Vagina (tissue), 2 donors: ENCODE measurements around the gene PAPSS1.
"Not testable (repeated sequence)": the region's sequence is repeated elsewhere in the genome, so short reads cannot be mapped to it uniquely, and the experiment has no call there.

Experiments used
- POLR2A ChIP-seq, 2 donors: fragments of 450-650 bp; IDR thresholded peaks; one replicate each; pipeline ENCODE4 v1.6.1; 2017; ENCODE audit warnings: antibody characterized with exemption in 2 of 2, mild to moderate bottlenecking in 2 of 2, moderate library complexity in 2 of 2
- POLR2AphosphoS5 ChIP-seq, 2 donors: sonication (generic); formaldehyde crosslinking; IDR thresholded peaks; one replicate each; pipeline ENCODE4 v1.9.0; 2017; ENCODE audit warnings: antibody characterized with exemption in 2 of 2, mild to moderate bottlenecking in 2 of 2, low read depth in 1 of 2; ENCODE audit not compliant: insufficient read depth in 1 of 2

DNA sequence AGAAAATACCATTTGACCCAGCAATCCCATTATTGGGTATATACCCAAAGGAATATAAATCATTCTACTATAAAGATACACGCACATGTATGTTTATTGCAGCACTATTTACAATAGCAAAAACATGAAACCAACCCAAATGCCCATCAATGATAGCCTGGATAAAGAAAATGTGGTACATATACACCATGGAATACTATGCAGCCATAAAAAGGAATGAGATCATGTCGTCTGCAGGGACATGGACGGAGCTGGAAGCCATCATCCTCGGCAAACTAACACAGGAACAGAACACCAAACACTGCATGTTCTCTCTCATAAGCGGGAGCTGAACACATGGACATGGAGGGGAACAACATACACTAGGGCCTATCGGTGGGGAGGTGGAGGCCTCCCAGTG, 23.8 kb downstream of the PAPSS1 start:
- TF ChIP-seq POLR2A (IDR thresholded peaks at IDR 0.05); POLR2AphosphoS5 (IDR thresholded peaks at IDR 0.05; ENCODE audit: insufficient read depth in 1 of 2, low read depth in 1 of 2): not testable (repeated sequence)
